NB4 (cell line): ENCODE measurements around the gene NGEF.
"Not testable (repeated sequence)": the region's sequence is repeated elsewhere in the genome, so short reads cannot be mapped to it uniquely, and the experiment has no call there.

ENCODE experiments used
- DNase-seq: peaks from one replicate; pipeline ENCODE4 v3.0.0; 2010; ENCODE audit warnings: low read depth
- H3K4me3 ChIP-seq: one replicate; pipeline ENCODE4 v1.5.1; 2011; ENCODE audit warnings: mild to moderate bottlenecking, low read depth, low read length, moderate library complexity
- MYC ChIP-seq: IDR thresholded peaks from 2 replicates; pipeline ENCODE4 v1.6.1; 2011; ENCODE audit warnings: low read depth, low read length
- POLR2A ChIP-seq: IDR thresholded peaks from 2 replicates; pipeline ENCODE4 v1.6.1; 2011; ENCODE audit warnings: mild to moderate bottlenecking; ENCODE audit not compliant: insufficient read length; ENCODE audit errors: extremely low read depth
- TF ChIP-seq, protein P1 (sequence below): IDR thresholded peaks from 2 replicates; pipeline ENCODE4 v1.6.1; 2011; ENCODE audit warnings: low read depth, low read length
- TF ChIP-seq, protein P2 (sequence below): IDR thresholded peaks from one replicate; pipeline ENCODE4 v1.5.1; 2012; ENCODE audit warnings: low read depth, low read length

NGEF gene

GRCh38 chr2:233020454-233020853, 7.4 kb upstream of the NGEF start:
- H3K4me3 ChIP-seq, result no peak overlapping the region
- TF ChIP-seq, protein P1, sequence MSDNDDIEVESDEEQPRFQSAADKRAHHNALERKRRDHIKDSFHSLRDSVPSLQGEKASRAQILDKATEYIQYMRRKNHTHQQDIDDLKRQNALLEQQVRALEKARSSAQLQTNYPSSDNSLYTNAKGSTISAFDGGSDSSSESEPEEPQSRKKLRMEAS, result no peak
- TF ChIP-seq MYC (no peak), POLR2A (no peak)
- TF ChIP-seq, protein P2, sequence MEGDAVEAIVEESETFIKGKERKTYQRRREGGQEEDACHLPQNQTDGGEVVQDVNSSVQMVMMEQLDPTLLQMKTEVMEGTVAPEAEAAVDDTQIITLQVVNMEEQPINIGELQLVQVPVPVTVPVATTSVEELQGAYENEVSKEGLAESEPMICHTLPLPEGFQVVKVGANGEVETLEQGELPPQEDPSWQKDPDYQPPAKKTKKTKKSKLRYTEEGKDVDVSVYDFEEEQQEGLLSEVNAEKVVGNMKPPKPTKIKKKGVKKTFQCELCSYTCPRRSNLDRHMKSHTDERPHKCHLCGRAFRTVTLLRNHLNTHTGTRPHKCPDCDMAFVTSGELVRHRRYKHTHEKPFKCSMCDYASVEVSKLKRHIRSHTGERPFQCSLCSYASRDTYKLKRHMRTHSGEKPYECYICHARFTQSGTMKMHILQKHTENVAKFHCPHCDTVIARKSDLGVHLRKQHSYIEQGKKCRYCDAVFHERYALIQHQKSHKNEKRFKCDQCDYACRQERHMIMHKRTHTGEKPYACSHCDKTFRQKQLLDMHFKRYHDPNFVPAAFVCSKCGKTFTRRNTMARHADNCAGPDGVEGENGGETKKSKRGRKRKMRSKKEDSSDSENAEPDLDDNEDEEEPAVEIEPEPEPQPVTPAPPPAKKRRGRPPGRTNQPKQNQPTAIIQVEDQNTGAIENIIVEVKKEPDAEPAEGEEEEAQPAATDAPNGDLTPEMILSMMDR, result no peak
- DNase-seq, result no peak

GRCh38 chr2:233019610-233020009, 6.6 kb upstream of the NGEF start:
- not testable (repeated sequence) for DNase-seq, H3K4me3 ChIP-seq

DNA sequence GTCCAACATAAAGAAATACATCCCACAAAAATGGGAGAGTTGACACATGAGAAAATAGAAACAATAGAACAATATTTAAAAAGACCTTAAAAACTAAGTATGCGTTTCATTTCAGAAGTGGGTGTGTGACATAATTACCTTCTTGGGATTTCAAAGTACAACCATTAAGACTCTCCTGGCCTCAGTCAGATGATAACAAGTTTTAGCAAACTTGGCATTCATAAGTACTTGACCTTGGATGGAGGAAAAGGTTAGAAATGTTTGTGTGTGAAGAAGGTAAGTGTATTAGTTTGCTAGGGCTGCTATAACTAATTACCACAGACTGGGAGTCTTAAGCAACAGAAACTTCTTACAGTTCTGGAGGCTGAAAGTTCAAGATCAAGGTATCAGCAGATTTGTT, 4.9 kb upstream of the NGEF start:
- no peak for DNase-seq
- H3K4me3 ChIP-seq, result no peak overlapping the region
- TF ChIP-seq, protein P2, result no peak
- TF ChIP-seq POLR2A (no peak), MYC (no peak)
- TF ChIP-seq, protein P1, result no peak

DNA sequence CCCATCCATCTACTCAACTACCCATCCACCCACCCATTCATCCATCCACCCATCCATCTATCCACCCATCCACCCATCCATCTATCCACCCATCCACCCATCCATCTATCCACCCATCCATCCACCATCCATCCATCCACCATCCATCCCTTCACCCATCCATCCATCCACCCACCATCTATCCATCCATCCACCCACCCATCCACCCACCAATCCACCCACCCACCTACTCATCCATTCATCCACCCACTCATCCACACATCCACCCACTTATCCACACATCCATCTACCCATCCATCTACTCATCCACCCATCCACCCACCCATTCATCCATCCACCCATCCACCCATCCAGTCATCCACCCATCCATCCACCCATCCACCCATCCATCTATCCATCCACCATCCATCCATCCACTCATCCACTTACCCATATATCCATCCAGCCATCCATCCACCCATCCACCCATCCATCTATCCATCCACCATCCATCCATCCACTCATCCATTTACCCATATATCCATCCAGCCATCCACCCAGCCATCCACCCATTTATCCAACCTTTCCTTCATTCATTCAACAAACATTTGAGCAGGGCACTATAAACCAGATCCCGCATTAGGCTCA, 2.1 kb upstream of the NGEF start:
- no peak for DNase-seq
- H3K4me3 ChIP-seq, result no peak overlapping the region
- TF ChIP-seq MYC (no peak), POLR2A (no peak)
- TF ChIP-seq, protein P1, result no peak
- TF ChIP-seq, protein P2, result no peak

DNA sequence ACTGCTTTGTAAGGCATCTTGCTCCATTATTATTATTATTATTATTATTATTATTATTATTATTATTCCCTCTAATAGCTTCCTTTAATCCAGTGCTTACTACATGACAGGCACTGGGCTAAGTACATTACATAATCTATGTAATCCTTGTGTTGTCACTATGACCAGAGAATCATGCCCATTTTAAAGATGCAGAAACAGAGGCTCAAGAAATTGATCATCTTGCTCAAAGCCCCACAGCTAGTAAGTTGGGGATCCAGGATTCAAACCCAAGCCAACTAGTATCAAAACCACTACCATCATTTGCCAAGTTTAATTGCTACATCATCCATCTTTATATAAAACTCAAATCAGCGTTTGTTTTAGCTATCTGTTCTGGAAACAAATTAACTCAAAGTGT, 594 bp upstream of the NGEF start:
- no peak overlapping the region for H3K4me3 ChIP-seq
- TF ChIP-seq POLR2A (no peak), MYC (no peak)
- TF ChIP-seq, protein P1, result no peak
- TF ChIP-seq, protein P2, result no peak
- DNase-seq, result no peak

- DNase-seq, result no peak
- H3K4me3 ChIP-seq, result no peak overlapping the region
- TF ChIP-seq, protein P2, result no peak
- no peak for TF ChIP-seq MYC
Observed at GRCh38 chr2:233012301-233012971, 620 bp downstream of the NGEF start.
